Heart left ventricle (tissue), 13 donors: ENCODE data around the gene TBC1D2.

Experiments used
- CTCF ChIP-seq, 12 donors: fragments of 200-600 bp; sonication (generic) in 4 of 12; IDR thresholded peaks; one replicate each; pipeline versions ENCODE4 v1.5.0 to v1.8.0; 2018 to 2022; ENCODE audit warnings: antibody characterized with exemption in 12 of 12, mild to moderate bottlenecking in 5 of 12
- POLR2A ChIP-seq, 2 donors: fragments of 450-650 bp; IDR thresholded peaks; one replicate each; pipeline ENCODE4 v1.6.1; 2017; ENCODE audit warnings: antibody characterized with exemption in 2 of 2, mild to moderate bottlenecking in 2 of 2, moderate library complexity in 2 of 2
- donor health status: ischemic (EF 13 %, LVEDD 7.1; RV severe dilation, severe dysfunction).
- donor health status: DM: no; HTN: yes; CAD: no.
- donor health status: DM: no; HTN: no; CAD: no.
- donor health status: ischemic (EF 25% LVEDD 6.9; RV normal size, moderate dysfunction).
- donor health status: ischemic (EF 25% LVEDD 5.7; RV mildly dilated, moderate dysfunction).
- donor health status: ischemic (EF 35%, LVEDD 5.7; RV mildly dilated, moderate dysfunction).
- donor health status: nonischemic (EF 11% LVEDD 7.7; RV severe dilation, severe dysfunction).
- donor health status: DM: yes; HTN: yes; CAD: no.
- donor health status: PGD.
- donor health status: ischemic (EF 29% LVEDD 5.4; RV normal size, mild dysfunction).
- donor health status: nonischemic (EF 23%, LVEDD 6.1; RV moderate dilation, normal function).

GRCh38 chr9:98285446-98285845 is 30.0 kb upstream of the TBC1D2 start:
- TF ChIP-seq CTCF (IDR thresholded peaks at IDR 0.05) (no peak), POLR2A (IDR thresholded peaks at IDR 0.05) (no peak)
